Measurements from ENCODE around the gene ABCB10.
A peak's percentile ranks its signal among the peaks of the same experiment; 100 is the strongest.
"Not testable (repeated sequence)": the region's sequence is repeated elsewhere in the genome, so short reads cannot be mapped to it uniquely, and the experiment has no call there.

Gene ABCB10

GRCh38 chr1:229480495-229480894, 78.0 kb downstream of the ABCB10 start:
- Histone ChIP-seq H3K27ac (ENCODE audit: low read depth, low read length) (peak overlapping the region; percentile 36; the same call in 1 of the 2 replicates), H4K20me1 (ENCODE audit: low read depth, low read length) (no peaks in the 10 kb centered on the region), H3K79me2 (ENCODE audit: insufficient read depth, low read length) (no peaks in the 10 kb centered on the region), H3K27me3 (ENCODE audit: low read length) (no peaks in the 10 kb centered on the region), H3K9me3 (ENCODE audit: insufficient read depth, low read length) (no peaks in the 10 kb centered on the region), H2AFZ (ENCODE audit: low read depth, low read length, severe bottlenecking) (no peak overlapping the region), H3K4me3 (ENCODE audit: insufficient read depth, low read length, poor library complexity, severe bottlenecking) (no peak overlapping the region), H3K9ac (ENCODE audit: low read length) (no peak overlapping the region), H3K36me3 (ENCODE audit: low read length) (peaks cover 19% of the 10 kb centered on the region), H3K4me2 (ENCODE audit: low read depth, low read length, poor library complexity, severe bottlenecking) (peak overlapping the region; percentile 27), H3F3A (ENCODE audit: insufficient read depth) (no peaks in the 10 kb centered on the region), H3K9me2 (replicated peaks; ENCODE audit: insufficient read depth, low read length) (no peaks in the 10 kb centered on the region)
- TF ChIP-seq, protein P1, sequence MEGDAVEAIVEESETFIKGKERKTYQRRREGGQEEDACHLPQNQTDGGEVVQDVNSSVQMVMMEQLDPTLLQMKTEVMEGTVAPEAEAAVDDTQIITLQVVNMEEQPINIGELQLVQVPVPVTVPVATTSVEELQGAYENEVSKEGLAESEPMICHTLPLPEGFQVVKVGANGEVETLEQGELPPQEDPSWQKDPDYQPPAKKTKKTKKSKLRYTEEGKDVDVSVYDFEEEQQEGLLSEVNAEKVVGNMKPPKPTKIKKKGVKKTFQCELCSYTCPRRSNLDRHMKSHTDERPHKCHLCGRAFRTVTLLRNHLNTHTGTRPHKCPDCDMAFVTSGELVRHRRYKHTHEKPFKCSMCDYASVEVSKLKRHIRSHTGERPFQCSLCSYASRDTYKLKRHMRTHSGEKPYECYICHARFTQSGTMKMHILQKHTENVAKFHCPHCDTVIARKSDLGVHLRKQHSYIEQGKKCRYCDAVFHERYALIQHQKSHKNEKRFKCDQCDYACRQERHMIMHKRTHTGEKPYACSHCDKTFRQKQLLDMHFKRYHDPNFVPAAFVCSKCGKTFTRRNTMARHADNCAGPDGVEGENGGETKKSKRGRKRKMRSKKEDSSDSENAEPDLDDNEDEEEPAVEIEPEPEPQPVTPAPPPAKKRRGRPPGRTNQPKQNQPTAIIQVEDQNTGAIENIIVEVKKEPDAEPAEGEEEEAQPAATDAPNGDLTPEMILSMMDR (IDR thresholded peaks at IDR 0.05; ENCODE audit: insufficient read depth, low read length, poor library complexity, severe bottlenecking), result no peak
- no peak for TF ChIP-seq EZH2phosphoT487 (conservative IDR thresholded peaks at IDR 0.05; ENCODE audit: low read length)

- H3K9ac ChIP-seq (ENCODE audit: low read length), result no peak overlapping the region
- H2AFZ ChIP-seq (ENCODE audit: low read depth, low read length, severe bottlenecking), result no peak overlapping the region
- H3K27ac ChIP-seq (ENCODE audit: low read depth, low read length), result peak overlapping the region; percentile 36
- H3K4me3 ChIP-seq (ENCODE audit: insufficient read depth, low read length, poor library complexity, severe bottlenecking), result no peak overlapping the region
- H3K9me3 ChIP-seq (ENCODE audit: insufficient read depth, low read length), result no peaks in the 10 kb centered on the region
- H3K79me2 ChIP-seq (ENCODE audit: insufficient read depth, low read length), result no peaks in the 10 kb centered on the region
- no peaks in the 10 kb centered on the region for H3F3A ChIP-seq (ENCODE audit: insufficient read depth)
- H4K20me1 ChIP-seq (ENCODE audit: low read depth, low read length), result no peaks in the 10 kb centered on the region
- H3K36me3 ChIP-seq (ENCODE audit: low read length), result peaks cover 15% of the 10 kb centered on the region
- no peaks in the 10 kb centered on the region for H3K27me3 ChIP-seq (ENCODE audit: low read length)
- TF ChIP-seq EZH2phosphoT487 (conservative IDR thresholded peaks at IDR 0.05; ENCODE audit: low read length), result no peak
- TF ChIP-seq, protein P1 (IDR thresholded peaks at IDR 0.05; ENCODE audit: insufficient read depth, low read length, poor library complexity, severe bottlenecking), result no peak
- peak overlapping the region; percentile 27 for H3K4me2 ChIP-seq (ENCODE audit: low read depth, low read length, poor library complexity, severe bottlenecking)
- no peaks in the 10 kb centered on the region for H3K9me2 ChIP-seq (replicated peaks; ENCODE audit: insufficient read depth, low read length)
These were observed 78.7 kb downstream of the ABCB10 start for GRCh38 chr1:229479660-229480399.

- Histone ChIP-seq H3F3A (ENCODE audit: insufficient read depth) (no peaks in the 10 kb centered on the region), H3K27me3 (ENCODE audit: low read length) (no peaks in the 10 kb centered on the region), H3K4me2 (ENCODE audit: low read depth, low read length, poor library complexity, severe bottlenecking) (no peak overlapping the region), H3K9me3 (ENCODE audit: insufficient read depth, low read length) (no peaks in the 10 kb centered on the region), H3K79me2 (ENCODE audit: insufficient read depth, low read length) (no peaks in the 10 kb centered on the region), H3K36me3 (ENCODE audit: low read length) (peaks cover 10% of the 10 kb centered on the region; the same call in 1 of the 2 replicates), H3K9ac (ENCODE audit: low read length) (no peak overlapping the region), H3K4me3 (ENCODE audit: insufficient read depth, low read length, poor library complexity, severe bottlenecking) (no peak overlapping the region), H2AFZ (ENCODE audit: low read depth, low read length, severe bottlenecking) (no peak overlapping the region), H3K9me2 (replicated peaks; ENCODE audit: insufficient read depth, low read length) (no peaks in the 10 kb centered on the region), H3K27ac (ENCODE audit: low read depth, low read length) (no peak overlapping the region; the same call in 1 of the 2 replicates), H4K20me1 (ENCODE audit: low read depth, low read length) (no peaks in the 10 kb centered on the region)
- TF ChIP-seq EZH2phosphoT487 (conservative IDR thresholded peaks at IDR 0.05; ENCODE audit: low read length), result no peak
- TF ChIP-seq, protein P1 (IDR thresholded peaks at IDR 0.05; ENCODE audit: insufficient read depth, low read length, poor library complexity, severe bottlenecking), result no peak
These were observed 79.7 kb downstream of the ABCB10 start for GRCh38 chr1:229478852-229479251.

DNA sequence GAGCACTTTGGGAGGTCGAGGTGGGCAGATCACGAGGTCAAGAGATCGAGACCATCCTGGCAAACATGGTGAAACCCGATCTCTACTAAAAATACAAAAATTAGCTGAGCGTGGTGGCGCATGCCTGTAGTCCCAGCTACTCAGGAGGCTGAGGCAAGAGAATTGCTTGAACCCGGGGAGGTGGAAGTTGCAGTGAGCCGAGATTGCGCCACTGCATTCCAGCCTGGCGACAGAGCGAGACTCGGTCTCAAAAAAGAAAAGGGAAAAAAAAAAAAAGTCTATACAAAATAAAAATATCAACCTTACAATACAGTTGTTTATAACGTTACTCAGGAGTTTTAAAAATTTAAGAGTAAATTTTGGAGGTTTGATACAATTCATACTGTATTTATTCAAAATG, 82.6 kb downstream of the ABCB10 start:
- not testable (repeated sequence) for H3F3A ChIP-seq (ENCODE audit: insufficient read depth); H3K36me3 ChIP-seq (ENCODE audit: low read length); H3K4me3 ChIP-seq (ENCODE audit: insufficient read depth, low read length, poor library complexity, severe bottlenecking); H3K9me2 ChIP-seq (replicated peaks; ENCODE audit: insufficient read depth, low read length); H3K9me3 ChIP-seq (ENCODE audit: insufficient read depth, low read length); H4K20me1 ChIP-seq (ENCODE audit: low read depth, low read length); H2AFZ ChIP-seq (ENCODE audit: low read depth, low read length, severe bottlenecking); H3K27me3 ChIP-seq (ENCODE audit: low read length); H3K4me2 ChIP-seq (ENCODE audit: low read depth, low read length, poor library complexity, severe bottlenecking); H3K9ac ChIP-seq (ENCODE audit: low read length); H3K27ac ChIP-seq (ENCODE audit: low read depth, low read length); H3K79me2 ChIP-seq (ENCODE audit: insufficient read depth, low read length)

Data from SU-DHL-6 (cell line).